Measurements from ENCODE around the gene CDH16.

CDH16 gene

GRCh38 chr16:66953462-66954096, 34.9 kb upstream of the CDH16 start:
- Histone ChIP-seq H3F3A (ENCODE audit: low read depth) (no peaks in the 10 kb centered on the region), H3K27me3 (ENCODE audit: insufficient read depth, low read length, poor library complexity, severe bottlenecking) (no peaks in the 10 kb centered on the region), H3K9me3 (ENCODE audit: insufficient read depth, low read depth, low read length) (no peaks in the 10 kb centered on the region), H3K79me2 (ENCODE audit: insufficient read depth, low read length) (no peaks in the 10 kb centered on the region), H4K20me1 (ENCODE audit: insufficient read depth, low read length, poor library complexity, severe bottlenecking) (no peaks in the 10 kb centered on the region), H3K4me1 (ENCODE audit: insufficient read depth, low read length, poor library complexity, severe bottlenecking) (no peaks in the 10 kb centered on the region), H3K36me3 (ENCODE audit: insufficient read depth, low read length) (no peaks in the 10 kb centered on the region), H3K9ac (ENCODE audit: low read depth, low read length, poor library complexity, severe bottlenecking) (no peak overlapping the region), H3K9me2 (replicated peaks; ENCODE audit: low read depth, low read length) (no peaks in the 10 kb centered on the region), H3K4me3 (ENCODE audit: low read length, poor library complexity, severe bottlenecking) (no peak overlapping the region), H3K4me2 (ENCODE audit: low read depth, low read length, poor library complexity, severe bottlenecking) (no peak overlapping the region), H2AFZ (ENCODE audit: low read length) (peak overlapping the region; percentile 63; the same call in 1 of the 2 replicates)
- TF ChIP-seq EZH2phosphoT487 (IDR thresholded peaks at IDR 0.05; ENCODE audit: borderline replicate concordance) (no peak), CTCF (conservative IDR thresholded peaks at IDR 0.05; ENCODE audit: low read length) (no peak)

- no peak for TF ChIP-seq CTCF (conservative IDR thresholded peaks at IDR 0.05; ENCODE audit: low read length)
- Histone ChIP-seq H3K4me1 (ENCODE audit: insufficient read depth, low read length, poor library complexity, severe bottlenecking) (no peaks in the 10 kb centered on the region), H3K4me2 (ENCODE audit: low read depth, low read length, poor library complexity, severe bottlenecking) (no peak overlapping the region), H2AFZ (ENCODE audit: low read length) (no peak overlapping the region), H3K4me3 (ENCODE audit: low read length, poor library complexity, severe bottlenecking) (no peak overlapping the region), H3K79me2 (ENCODE audit: insufficient read depth, low read length) (no peaks in the 10 kb centered on the region), H3K9ac (ENCODE audit: low read depth, low read length, poor library complexity, severe bottlenecking) (no peak overlapping the region), H3K36me3 (ENCODE audit: insufficient read depth, low read length) (no peaks in the 10 kb centered on the region), H4K20me1 (ENCODE audit: insufficient read depth, low read length, poor library complexity, severe bottlenecking) (no peaks in the 10 kb centered on the region), H3K27me3 (ENCODE audit: insufficient read depth, low read length, poor library complexity, severe bottlenecking) (no peaks in the 10 kb centered on the region), H3F3A (ENCODE audit: low read depth) (no peaks in the 10 kb centered on the region), H3K9me3 (ENCODE audit: insufficient read depth, low read depth, low read length) (no peaks in the 10 kb centered on the region), H3K9me2 (replicated peaks; ENCODE audit: low read depth, low read length) (no peaks in the 10 kb centered on the region)
Measured at GRCh38 chr16:66952430-66953110, 33.9 kb upstream of the CDH16 start.

DNA sequence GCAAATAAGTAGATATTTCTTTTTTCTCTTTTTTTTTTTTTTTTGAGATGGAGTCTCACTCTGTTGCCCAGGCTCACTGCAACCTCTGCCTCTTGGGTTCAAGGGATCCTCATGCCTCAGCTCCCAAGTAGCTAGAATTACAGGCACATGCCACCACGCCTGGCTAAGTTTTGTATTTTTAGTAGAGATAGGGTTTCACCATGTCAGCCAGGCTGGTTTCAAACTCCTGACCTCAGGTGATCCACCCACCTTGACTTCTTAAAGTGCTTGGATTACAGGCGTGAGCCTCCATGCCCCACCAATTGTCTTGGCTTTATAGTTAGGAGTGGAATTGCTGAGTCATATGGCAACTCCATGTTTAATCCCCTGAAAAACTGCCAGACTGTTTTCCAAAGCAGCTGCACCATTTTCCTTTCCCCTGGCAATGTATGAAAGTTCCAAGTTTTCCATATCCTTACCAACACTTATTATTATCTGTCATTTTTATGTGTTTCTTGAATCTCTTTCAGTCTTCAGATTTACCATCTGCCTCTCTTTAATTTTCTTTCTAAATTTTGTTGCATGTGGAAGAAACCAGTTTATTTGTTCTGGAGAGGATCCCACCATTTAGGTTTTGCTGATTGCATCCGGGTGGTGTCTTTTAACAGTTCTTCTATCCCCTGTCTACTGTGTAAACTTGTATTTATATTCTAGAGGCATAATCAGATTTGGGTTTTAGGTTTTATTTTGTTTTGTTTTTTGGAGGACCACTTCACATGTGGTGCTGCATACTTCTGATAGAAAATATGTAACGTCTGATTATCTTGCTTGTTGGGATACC, 32.5 kb upstream of the CDH16 start:
- Histone ChIP-seq H3K9me2 (replicated peaks; ENCODE audit: low read depth, low read length) (no peaks in the 10 kb centered on the region), H3K36me3 (ENCODE audit: insufficient read depth, low read length) (no peaks in the 10 kb centered on the region), H3K79me2 (ENCODE audit: insufficient read depth, low read length) (no peaks in the 10 kb centered on the region), H3K9ac (ENCODE audit: low read depth, low read length, poor library complexity, severe bottlenecking) (no peak overlapping the region), H2AFZ (ENCODE audit: low read length) (no peak overlapping the region), H3K4me2 (ENCODE audit: low read depth, low read length, poor library complexity, severe bottlenecking) (no peak overlapping the region), H3K9me3 (ENCODE audit: insufficient read depth, low read depth, low read length) (no peaks in the 10 kb centered on the region), H3K27me3 (ENCODE audit: insufficient read depth, low read length, poor library complexity, severe bottlenecking) (no peaks in the 10 kb centered on the region), H3F3A (ENCODE audit: low read depth) (no peaks in the 10 kb centered on the region), H4K20me1 (ENCODE audit: insufficient read depth, low read length, poor library complexity, severe bottlenecking) (no peaks in the 10 kb centered on the region), H3K4me3 (ENCODE audit: low read length, poor library complexity, severe bottlenecking) (no peak overlapping the region), H3K4me1 (ENCODE audit: insufficient read depth, low read length, poor library complexity, severe bottlenecking) (no peaks in the 10 kb centered on the region)
- TF ChIP-seq CTCF (conservative IDR thresholded peaks at IDR 0.05; ENCODE audit: low read length) = no peak
- no peak for TF ChIP-seq EZH2phosphoT487 (IDR thresholded peaks at IDR 0.05; ENCODE audit: borderline replicate concordance)

Measured in Loucy (cell line).